HepG2 (cell line): Measurements from ENCODE around the gene AMBRA1. TPM values are rescaled to one million over a fixed set of nuclear protein-coding genes. Genes with fewer than 3 reads are reported as not detected.
A peak's percentile ranks its signal among the peaks of the same experiment; 100 is the strongest.

ENCODE experiments used
- ATAC-seq: fragments of 200-7000 bp; cut with Tn5 transposase; 3 replicates; pipeline ENCODE4 v1.9.1; 2020; ENCODE audit warnings: mild to moderate bottlenecking, moderate library complexity
- BruUV-seq: library from RNA; stranded (reverse); fragments of 400-500 nt; replicated peaks from 2 replicates; lab custom pipeline; 2021; lab: Mats Ljungman, UMichigan
- CTCF ChIA-PET: fragments of 300-600 bp; formaldehyde crosslinking; extraction: SDS; loops from one replicate; lab custom pipeline; 2021; ENCODE audit warnings: low total read pairs, inconsistent platforms, low intra/inter-chr PET ratio; lab: Yijun Ruan, JAX
- POLR2A ChIA-PET: fragments of 350-600 bp; sonication (Branson Sonifier 250); formaldehyde crosslinking; loops from one replicate; lab custom pipeline; 2020; ENCODE audit warnings: antibody characterized with exemption, inconsistent platforms; lab: Yijun Ruan, JAX
- DNase-seq: peaks from one replicate; pipeline ENCODE4 v3.0.0-alpha.2; 2015; ENCODE audit warnings: low spot score
- FAIRE-seq: peaks from 3 replicates; lab custom pipeline; 2011; peaks lifted over from hg19 to GRCh38; lab: Jason Lieb, UNC
- H2AFZ ChIP-seq: one replicate; pipeline ENCODE4 v1.6.1; 2011; ENCODE audit warnings: low read length, inconsistent platforms
- H3K27ac ChIP-seq: fragments of 300-600 bp; 3 replicates; pipeline ENCODE4 v1.8.0; 2011; ENCODE audit warnings: mixed run types, mild to moderate bottlenecking, mixed read lengths, low read length, inconsistent platforms; ENCODE audit not compliant: insufficient read depth; ENCODE audit errors: extremely low read length
- H3K27me3 ChIP-seq, 2 experiments: fragments of 200-600 bp in 1 of 2; 2 replicates in 1 of 2; 3 replicates in 1 of 2; pipeline versions ENCODE4 v1.6.0 to v1.8.0; 2011; ENCODE audit warnings: low read length in 2 of 2, mild to moderate bottlenecking in 2 of 2, moderate library complexity in 2 of 2, inconsistent platforms in 1 of 2; ENCODE audit not compliant: insufficient read depth in 2 of 2, control insufficient read depth in 1 of 2
- H3K36me3 ChIP-seq, 2 experiments: fragments of 200-600 bp in 1 of 2; replicated peaks in 1 of 2; 2 replicates in 1 of 2; 3 replicates in 1 of 2; pipeline versions ENCODE4 v1.5.1 to v1.8.0; 2011; ENCODE audit warnings: low read length in 2 of 2, inconsistent platforms in 1 of 2; ENCODE audit not compliant: insufficient read depth in 2 of 2, control insufficient read depth in 1 of 2
- H3K4me1 ChIP-seq: 2 replicates; pipeline ENCODE4 v1.5.1; 2012; ENCODE audit warnings: low read length, inconsistent platforms; ENCODE audit not compliant: insufficient read depth
- H3K4me2 ChIP-seq: 2 replicates; pipeline ENCODE4 v1.6.0; 2011; ENCODE audit warnings: low read depth, low read length, inconsistent platforms
- H3K4me3 ChIP-seq, 3 experiments: fragments of 200-600 bp in 1 of 3; sonication (generic), shearing (Covaris generic) in 1 of 3; replicated peaks in 1 of 3; 2 replicates each; pipeline ENCODE4 v1.5.1; 2011 to 2016; ENCODE audit warnings: low read length in 3 of 3, inconsistent platforms in 2 of 3, low read depth in 2 of 3, mild to moderate bottlenecking in 2 of 3, control low read depth in 1 of 3, mixed read lengths in 1 of 3; ENCODE audit not compliant: insufficient read depth in 1 of 3
- H3K79me2 ChIP-seq: one replicate; pipeline ENCODE4 v1.6.1; 2011; ENCODE audit warnings: low read length, inconsistent platforms; ENCODE audit not compliant: insufficient read depth
- H3K9ac ChIP-seq: 2 replicates; pipeline ENCODE4 v1.6.0; 2011; ENCODE audit warnings: mild to moderate bottlenecking, low read depth, low read length, inconsistent platforms; ENCODE audit not compliant: insufficient read depth
- H3K9me3 ChIP-seq: 2 replicates; pipeline ENCODE4 v1.5.1; 2012; ENCODE audit warnings: mild to moderate bottlenecking, low read length
- H4K20me1 ChIP-seq: 2 replicates; pipeline ENCODE4 v1.6.0; 2011; ENCODE audit warnings: inconsistent platforms, mild to moderate bottlenecking, low read length, moderate library complexity; ENCODE audit not compliant: insufficient read depth
- ASH2L ChIP-seq: fragments of 300-600, 200-600 bp; sonication (generic); IDR thresholded peaks from 2 replicates; pipeline ENCODE4 v1.7.0; 2017; ENCODE audit warnings: low read depth, mild to moderate bottlenecking, moderate library complexity, mixed read lengths, low read length; ENCODE audit not compliant: insufficient read length
- ISL2 ChIP-seq: sonication (generic); formaldehyde crosslinking; IDR thresholded peaks from 2 replicates; pipeline ENCODE4 v1.5.0; 2020; ENCODE audit warnings: missing genetic modification reagents
- MTA1 ChIP-seq: sonication (generic); formaldehyde crosslinking; IDR thresholded peaks from 2 replicates; pipeline ENCODE4 v1.4.0; 2020; ENCODE audit warnings: missing genetic modification reagents, mild to moderate bottlenecking, borderline replicate concordance
- MXI1 ChIP-seq: IDR thresholded peaks from 3 replicates; pipeline ENCODE4 v1.6.1; 2012; ENCODE audit warnings: low read depth, low read length, inconsistent platforms, borderline replicate concordance
- PRDM10 ChIP-seq: sonication (generic); formaldehyde crosslinking; IDR thresholded peaks from 2 replicates; pipeline ENCODE4 v1.4.0; 2020; ENCODE audit warnings: low read depth, missing genetic modification reagents
- SKI ChIP-seq: fragments of 450-650 bp; IDR thresholded peaks from one replicate; pipeline ENCODE4 v1.6.1; 2018; ENCODE audit warnings: mild to moderate bottlenecking; ENCODE audit not compliant: partially characterized antibody
- SOX5 ChIP-seq: IDR thresholded peaks from 2 replicates; pipeline ENCODE4 v1.6.1; 2016; ENCODE audit warnings: borderline replicate concordance
- STAG1 ChIP-seq: sonication (generic); formaldehyde crosslinking; IDR thresholded peaks from 2 replicates; pipeline ENCODE4 v1.4.0; 2020; ENCODE audit warnings: missing genetic modification reagents
- TFAP4 ChIP-seq: sonication (generic); IDR thresholded peaks from 2 replicates; pipeline ENCODE4 v1.6.1; 2016; ENCODE audit warnings: low read depth, borderline replicate concordance
- YY1 ChIP-seq: IDR thresholded peaks from 2 replicates; pipeline ENCODE4 v1.6.1; 2011; ENCODE audit warnings: low read length, low read depth, moderate library complexity, mild to moderate bottlenecking; ENCODE audit not compliant: insufficient read depth, insufficient replicate concordance
- ZBTB3 ChIP-seq: sonication (generic); formaldehyde crosslinking; IDR thresholded peaks from 2 replicates; pipeline ENCODE4 v1.4.0; 2020; ENCODE audit warnings: low read depth, mild to moderate bottlenecking, moderate library complexity, missing genetic modification reagents, borderline replicate concordance
- ZNF574 ChIP-seq: sonication (generic); formaldehyde crosslinking; IDR thresholded peaks from 2 replicates; pipeline ENCODE4 v1.4.0; 2020; ENCODE audit warnings: missing genetic modification reagents
- ZNF576 ChIP-seq: sonication (generic); formaldehyde crosslinking; IDR thresholded peaks from 2 replicates; pipeline ENCODE4 v1.4.0; 2020; ENCODE audit warnings: mild to moderate bottlenecking, missing genetic modification reagents
- WGBS: methylation state at CpG from one replicate; pipeline ENCODE4 v1.1.6; 2017; ENCODE audit warnings: low lambda C conversion rate; 5-methylcytosine and 5-hydroxymethylcytosine counted together
- in situ Hi-C: cut with HindIII; loops from 2 replicates; pipeline ENCODE4 v1.10.0; 2017; ENCODE audit warnings: low pct_unique_long_range_greater_than_20kb; ENCODE audit not compliant: extremely low pct_ligation_motif_present
- intact Hi-C: fragments of 100-400 bp; cut with micrococcal nuclease; formaldehyde crosslinking; loops from one replicate; pipeline ENCODE4 v1.10.0; 2022; ENCODE audit not compliant: unreplicated experiment
- polyA plus RNA-seq, 8 experiments: library from polyadenylated mRNA; depleted of rRNA in 3 of 8; stranded (reverse) in 7 of 8; unstranded in 1 of 8; fragments of >200 nt; fragmentation: Illumina TruSeq in 4 of 8; extraction: Trizol in 4 of 8; gene quantifications; 2 replicates each; pipeline versions ENCODE4 v1.2.1 to v1.2.3, GENCODE V29; 2011 to 2016; ENCODE audit warnings: low read depth in 4 of 8, missing spikeins in 1 of 8, mixed read lengths in 1 of 8; ENCODE audit not compliant: insufficient read depth in 1 of 8
- total RNA-seq, 5 experiments: library from RNA; depleted of rRNA; stranded (reverse); fragments of >200 nt; fragmentation: Illumina TruSeq; extraction: Trizol; gene quantifications; 2 replicates each; pipeline ENCODE4 v1.2.3, GENCODE V29; 2016; ENCODE audit warnings: low read depth in 1 of 5

Gene AMBRA1
- total and polyA plus RNA-seq, 2 of the 13 experiments (the other 11 are each of a cell fraction or from before 2014, with no cell fraction given) = 15.7 to 26.0 TPM

- in situ Hi-C loops = no loop called here
- Histone ChIP-seq H3K27me3 (peaks cover 13 to 36% of the 10 kb centered on the region in 2 experiments), H4K20me1 (peaks cover 15% of the 10 kb centered on the region), H3K4me1 (peaks cover 47% of the 10 kb centered on the region), H3K36me3 (peaks cover 0 to 7% of the 10 kb centered on the region in 2 experiments; a peak in 1 of 5 replicates), H3K4me3 (peak within 1 kb of the TSS; percentile 52 to 82 (median 58)), H2AFZ (no peak within 1 kb of the TSS), H3K27ac (no peak within 1 kb of the TSS), H3K9ac (no peak within 1 kb of the TSS), H3K9me3 (no peaks in the 10 kb centered on the region), H3K4me2 (peak within 1 kb of the TSS; percentile 97), H3K79me2 (no peaks in the 10 kb centered on the region)
- ChIA-PET CTCF (no interaction called here), POLR2A (interaction anchor here (0.9 to 2.0 kb wide), 6 partner anchors 9 to 220 kb away, joined by 3 to 9 read pairs (median 4); no protein-coding TSS in a partner anchor)
- intact Hi-C loops = no loop called here
- FAIRE-seq (no peak), ATAC-seq (peak; percentile 17), DNase-seq (peak; percentile 24)
- BruUV-seq = no TSS peak
- no CpG with 5 or more reads among the region's 123 CpGs for WGBS
- TF ChIP-seq TFAP4 (peak; percentile 32; the same call in 1 of the 2 replicates), SKI (peak; percentile 21), MXI1 (peak; percentile 35; the same call in 1 of the 3 replicates), ZBTB3 (no peak), STAG1 (peak; percentile 42; the same call in 1 of the 2 replicates), SOX5 (no peak), ASH2L (peak; percentile 18), ISL2 (CRISPR knock-in tag) (no peak), YY1 (peak; percentile 21), MTA1 (CRISPR knock-in tag) (no peak), PRDM10 (CRISPR knock-in tag) (no peak), ZNF576 (no peak), ZNF574 (0 out of 2 replicates have a peak, but pooled peaks have one; percentile 6)
These were observed 202.0 kb downstream of the AMBRA1 start, which contains the start of gene CHRM4 for GRCh38 chr11:46391578-46392420. CHRM4 (minus strand) TSS chr11:46391776; CDS start chr11:46386557, 5,219 bp downstream.
